Hepatocyte (in vitro differentiated cells): ENCODE data around the gene RASSF3. TPM values are rescaled to one million over a fixed set of nuclear protein-coding genes. Genes with fewer than 3 reads are reported as not detected.

ENCODE experiments used
- DNase-seq: peaks from one replicate; pipeline ENCODE4 v3.0.0-alpha.2; 2016; ENCODE audit warnings: low spot score
- H2AFZ ChIP-seq: fragments of 200-600 bp; sonication (generic); 2 replicates; pipeline ENCODE4 v1.6.0; 2016; ENCODE audit warnings: antibody characterized with exemption, mild to moderate bottlenecking
- H3K27ac ChIP-seq: fragments of 200-600 bp; sonication (generic); 2 replicates; pipeline ENCODE4 v1.5.1; 2016; ENCODE audit warnings: mild to moderate bottlenecking
- H3K27me3 ChIP-seq: fragments of 200-600 bp; sonication (generic); 2 replicates; pipeline ENCODE4 v1.6.1; 2016
- H3K36me3 ChIP-seq: fragments of 200-600 bp; sonication (generic); replicated peaks from 2 replicates; pipeline ENCODE4 v1.5.1; 2016; ENCODE audit warnings: low read depth; ENCODE audit not compliant: insufficient read depth
- H3K4me1 ChIP-seq: fragments of 200-600 bp; sonication (generic); 2 replicates; pipeline ENCODE4 v1.5.1; 2016; ENCODE audit warnings: mild to moderate bottlenecking, moderate library complexity; ENCODE audit not compliant: insufficient read depth
- H3K4me2 ChIP-seq: fragments of 200-600 bp; sonication (generic); 2 replicates; pipeline ENCODE4 v1.6.0; 2016
- H3K4me3 ChIP-seq: fragments of 200-600 bp; sonication (generic); 2 replicates; pipeline ENCODE4 v1.5.1; 2016; ENCODE audit warnings: mild to moderate bottlenecking
- H3K79me2 ChIP-seq: fragments of 200-600 bp; sonication (generic); 2 replicates; pipeline ENCODE4 v1.6.0; 2017; ENCODE audit warnings: mild to moderate bottlenecking
- H3K9me2 ChIP-seq: fragments of 200-600 bp; sonication (generic); replicated peaks from 2 replicates; pipeline ENCODE4 v1.6.0; 2017; ENCODE audit warnings: mild to moderate bottlenecking; ENCODE audit not compliant: insufficient read depth
- H3K9me3 ChIP-seq: fragments of 200-600 bp; sonication (generic); 2 replicates; pipeline ENCODE4 v1.5.1; 2016; ENCODE audit warnings: low read depth, mild to moderate bottlenecking
- H4K20me1 ChIP-seq: fragments of 200-600 bp; sonication (generic); 2 replicates; pipeline ENCODE4 v1.6.0; 2016; ENCODE audit warnings: mild to moderate bottlenecking; ENCODE audit not compliant: insufficient read depth, poor library complexity, severe bottlenecking
- CTCF ChIP-seq: fragments of 200-600 bp; sonication (generic); IDR thresholded peaks from 2 replicates; pipeline ENCODE4 v1.5.1; 2016; ENCODE audit warnings: antibody characterized with exemption, mild to moderate bottlenecking; ENCODE audit not compliant: poor library complexity
- EZH2 ChIP-seq: fragments of 200-600 bp; sonication (generic); IDR thresholded peaks from 2 replicates; pipeline ENCODE4 v1.6.1; 2016; ENCODE audit warnings: antibody characterized with exemption, mild to moderate bottlenecking, borderline replicate concordance
- EZH2phosphoT487 ChIP-seq: fragments of 200-600 bp; sonication (generic); IDR thresholded peaks from one replicate; pipeline ENCODE4 v1.6.1; 2018; ENCODE audit warnings: antibody characterized with exemption, mild to moderate bottlenecking, low read depth, moderate library complexity; ENCODE audit not compliant: unreplicated experiment, severe bottlenecking
- WGBS: methylation state at CpG from one replicate; pipeline ENCODE4 v1.1.6; 2016; ENCODE audit warnings: low lambda C conversion rate; ENCODE audit errors: missing lambda C conversion rate; 5-methylcytosine and 5-hydroxymethylcytosine counted together
- polyA plus RNA-seq: library from polyadenylated mRNA; unstranded; fragments of >200 nt; fragmentation: Nextera tagmentation; extraction: Ambion mirVana; gene quantifications from 2 replicates; pipeline ENCODE4 v1.2.1, GENCODE V29; 2016
- total RNA-seq: library from RNA; depleted of rRNA; stranded (reverse); fragments of >200 nt; gene quantifications from 2 replicates; pipeline ENCODE4 v1.2.3, GENCODE V29; 2014

Gene RASSF3
- total and polyA plus RNA-seq, 2 experiments from 2014 or later = 7.8 to 22.3 TPM

GRCh38 chr12:64724201-64724745 lies 114.0 kb downstream of the RASSF3 start:
- H4K20me1 ChIP-seq = no peaks in the 10 kb centered on the region
- H3K27ac ChIP-seq = no peak overlapping the region
- no peaks in the 10 kb centered on the region for H3K36me3 ChIP-seq
- no peak overlapping the region for H2AFZ ChIP-seq
- H3K27me3 ChIP-seq = no peaks in the 10 kb centered on the region
- no peaks in the 10 kb centered on the region for H3K9me2 ChIP-seq
- no peak for DNase-seq
- H3K4me1 ChIP-seq = no peaks in the 10 kb centered on the region
- H3K9me3 ChIP-seq = no peaks in the 10 kb centered on the region
- WGBS = 94% methylated on average over 11 of the region's 11 CpGs
- no peak overlapping the region for H3K4me2 ChIP-seq
- H3K79me2 ChIP-seq = no peaks in the 10 kb centered on the region
- no peak for TF ChIP-seq CTCF
- TF ChIP-seq EZH2 = no peak
- TF ChIP-seq EZH2phosphoT487 = no peak
- H3K4me3 ChIP-seq = no peak overlapping the region

- H3K4me2 ChIP-seq = no peak overlapping the region
- H3K27me3 ChIP-seq = no peaks in the 10 kb centered on the region
- WGBS = 88% methylated on average over 2 of the region's 2 CpGs
- H3K4me1 ChIP-seq = no peaks in the 10 kb centered on the region
- no peaks in the 10 kb centered on the region for H3K9me2 ChIP-seq
- no peak overlapping the region for H3K27ac ChIP-seq
- H3K79me2 ChIP-seq = no peaks in the 10 kb centered on the region
- no peaks in the 10 kb centered on the region for H3K9me3 ChIP-seq
- H2AFZ ChIP-seq = no peak overlapping the region
- H3K4me3 ChIP-seq = no peak overlapping the region
- no peak for DNase-seq
- H3K36me3 ChIP-seq = no peaks in the 10 kb centered on the region
- no peak for TF ChIP-seq EZH2phosphoT487
- no peak for TF ChIP-seq EZH2
- TF ChIP-seq CTCF = no peak
- no peaks in the 10 kb centered on the region for H4K20me1 ChIP-seq
These were observed 119.8 kb downstream of the RASSF3 start for GRCh38 chr12:64729909-64730587.

GRCh38 chr12:64730588-64730969 lies 120.3 kb downstream of the RASSF3 start:
- Histone ChIP-seq H3K9me2 (no peaks in the 10 kb centered on the region), H3K36me3 (peaks cover 3% of the 10 kb centered on the region), H3K79me2 (no peaks in the 10 kb centered on the region), H3K27ac (no peak overlapping the region), H3K27me3 (no peaks in the 10 kb centered on the region), H3K4me1 (no peaks in the 10 kb centered on the region), H3K9me3 (no peaks in the 10 kb centered on the region), H3K4me2 (no peak overlapping the region), H4K20me1 (no peaks in the 10 kb centered on the region), H3K4me3 (no peak overlapping the region), H2AFZ (no peak overlapping the region)
- WGBS = 56% methylated on average over 2 of the region's 2 CpGs
- no peak for TF ChIP-seq EZH2
- no peak for TF ChIP-seq CTCF
- TF ChIP-seq EZH2phosphoT487 = no peak
- no peak for DNase-seq
